Activated CD4-positive, alpha-beta T cell treated with anti-CD3 and anti-CD28 coated beads, Interleukin-2, amount 50 U/mL, for 4 hours (primary cell): ENCODE results near the gene ZG16B.

Source experiments
- DNase-seq, 2 experiments: peaks; one replicate each; pipeline ENCODE4 v3.0.0-alpha.2; 2020

Gene ZG16B

GRCh38 chr16:2825049-2825742 lies 4.9 kb upstream of the ZG16B start:
- DNase-seq: no peak

- DNase-seq: no peak
These were observed 4.2 kb upstream of the ZG16B start for GRCh38 chr16:2825906-2826305.

GRCh38 chr16:2826591-2827373 lies 3.3 kb upstream of the ZG16B start:
- no peak for DNase-seq

GRCh38 chr16:2827374-2827791 lies 2.7 kb upstream of the ZG16B start:
- DNase-seq: no peak

GRCh38 chr16:2827831-2828520 lies 2.1 kb upstream of the ZG16B start:
- no peak for DNase-seq

- DNase-seq: no peak
These were observed 1.6 kb upstream of the ZG16B start for GRCh38 chr16:2828521-2828840.

- no peak for DNase-seq
These were observed 1.1 kb upstream of the ZG16B start for GRCh38 chr16:2828876-2829430.

- no peak for DNase-seq
These were observed 222 bp downstream of the ZG16B start for GRCh38 chr16:2830355-2830695.

GRCh38 chr16:2831203-2831602 lies 1.1 kb downstream of the ZG16B start:
- no peak for DNase-seq

- DNase-seq: no peak
These were observed 3.7 kb downstream of the ZG16B start for GRCh38 chr16:2833776-2834175.

- no peak for DNase-seq
These were observed 4.9 kb downstream of the ZG16B start for GRCh38 chr16:2834968-2835367.

GRCh38 chr16:2835638-2836493 lies 5.8 kb downstream of the ZG16B start:
- DNase-seq: no peak

- DNase-seq: no peak
These were observed 6.8 kb downstream of the ZG16B start for GRCh38 chr16:2836646-2837508.

- DNase-seq: peak; percentile 38 to 43
These were observed 8.8 kb downstream of the ZG16B start for GRCh38 chr16:2838928-2839327.

- DNase-seq: no peak
These were observed 9.7 kb downstream of the ZG16B start for GRCh38 chr16:2839650-2840450.

GRCh38 chr16:2840914-2841313 lies 10.8 kb downstream of the ZG16B start:
- DNase-seq: no peak

GRCh38 chr16:2841606-2842339 lies 11.7 kb downstream of the ZG16B start:
- DNase-seq: no peak

GRCh38 chr16:2842340-2843000 lies 12.4 kb downstream of the ZG16B start:
- DNase-seq: peak; percentile 40 to 48

- DNase-seq: no peak
These were observed 13.4 kb downstream of the ZG16B start for GRCh38 chr16:2843526-2843925.

GRCh38 chr16:2845116-2845515 lies 15.0 kb downstream of the ZG16B start:
- DNase-seq: no peak
